H1 (cell line): Measurements from ENCODE around the gene HSPA1L. TPM values are rescaled to one million over a fixed set of nuclear protein-coding genes. Genes with fewer than 3 reads are reported as not detected.
A peak's percentile ranks its signal among the peaks of the same experiment; 100 is the strongest.

Experiments
- CTCF ChIA-PET: fragments of 300-600 bp; sonication (Branson Sonifier 250); formaldehyde crosslinking; loops from one replicate; lab custom pipeline; 2021; ENCODE audit not compliant: partially characterized antibody; lab: Charles Lee
- POLR2A ChIA-PET: fragments of 300-600 bp; sonication (Branson Sonifier 250); formaldehyde crosslinking; loops from one replicate; lab custom pipeline; 2021; ENCODE audit warnings: inconsistent platforms; ENCODE audit not compliant: partially characterized antibody; lab: Charles Lee
- DNase-seq, 2 experiments: peaks; one replicate each; pipeline versions ENCODE4 v3.0.0 to v3.0.0-alpha.2; 2010 to 2022; ENCODE audit warnings: low spot score in 2 of 2, low read depth in 1 of 2, mixed read lengths in 1 of 2
- FAIRE-seq: peaks from 2 replicates; lab custom pipeline; 2011; peaks lifted over from hg19 to GRCh38; lab: Jason Lieb, UNC
- H2AFZ ChIP-seq: 2 replicates; pipeline ENCODE4 v1.8.1; 2012; ENCODE audit warnings: low read length, inconsistent platforms
- H2AK5ac ChIP-seq: 2 replicates; pipeline ENCODE4 v1.6.1; 2013; ENCODE audit warnings: low read depth, low read length
- H2BK120ac ChIP-seq: replicated peaks from 2 replicates; pipeline ENCODE3; 2013; ENCODE audit warnings: low read depth, low read length, inconsistent platforms
- H2BK12ac ChIP-seq: 2 replicates; pipeline ENCODE4 v1.6.1; 2013; ENCODE audit warnings: low read depth, low read length
- H2BK15ac ChIP-seq: 2 replicates; pipeline ENCODE4 v1.6.1; 2013; ENCODE audit warnings: low read length
- H2BK20ac ChIP-seq: 2 replicates; pipeline ENCODE4 v1.6.1; 2013; ENCODE audit warnings: low read length
- H2BK5ac ChIP-seq: 2 replicates; pipeline ENCODE4 v1.6.1; 2013; ENCODE audit warnings: low read depth, low read length
- H3K14ac ChIP-seq: 2 replicates; pipeline ENCODE4 v1.6.1; 2013; ENCODE audit warnings: inconsistent platforms; ENCODE audit not compliant: insufficient read length
- H3K18ac ChIP-seq: 2 replicates; pipeline ENCODE4 v1.6.1; 2013; ENCODE audit warnings: low read length; ENCODE audit errors: extremely low read depth
- H3K23ac ChIP-seq: 2 replicates; pipeline ENCODE4 v1.6.1; 2013; ENCODE audit warnings: inconsistent platforms; ENCODE audit not compliant: insufficient read length
- H3K23me2 ChIP-seq: 2 replicates; pipeline ENCODE4 v1.6.1; 2013; ENCODE audit warnings: low read depth, low read length
- H3K27ac ChIP-seq: 2 replicates; pipeline ENCODE4 v1.6.1; 2011; ENCODE audit warnings: low read depth, low read length, inconsistent platforms
- H3K27me3 ChIP-seq, 4 experiments: replicated peaks in 1 of 4; 1 replicate in 1 of 4; 2 replicates in 3 of 4; pipeline versions ENCODE4 v1.6.1 to v1.8.1; 2011 to 2013; ENCODE audit warnings: low read length in 3 of 4, mild to moderate bottlenecking in 3 of 4, inconsistent platforms in 2 of 4, mixed read lengths in 2 of 4, moderate library complexity in 1 of 4; ENCODE audit not compliant: control insufficient read depth in 3 of 4, insufficient read depth in 3 of 4; ENCODE audit errors: extremely low read depth in 1 of 4
- H3K36me3 ChIP-seq, 4 experiments: 2 replicates each; pipeline versions ENCODE4 v1.6.1 to v1.8.1; 2011 to 2013; ENCODE audit warnings: mild to moderate bottlenecking in 4 of 4, low read length in 3 of 4, moderate library complexity in 2 of 4, control low read depth in 1 of 4, inconsistent platforms in 1 of 4; ENCODE audit not compliant: insufficient read depth in 4 of 4, control insufficient read depth in 2 of 4
- H3K4ac ChIP-seq: replicated peaks from 2 replicates; pipeline ENCODE3; 2013; ENCODE audit warnings: low read length, low read depth, mixed read lengths, inconsistent platforms; ENCODE audit not compliant: insufficient read length
- H3K4me1 ChIP-seq, 4 experiments: replicated peaks in 1 of 4; 1 replicate in 1 of 4; 2 replicates in 3 of 4; pipeline versions ENCODE4 v1.6.1 to v1.8.1; 2011 to 2013; ENCODE audit warnings: low read length in 3 of 4, inconsistent platforms in 2 of 4, mixed read lengths in 1 of 4; ENCODE audit not compliant: insufficient read depth in 4 of 4, control insufficient read depth in 3 of 4
- H3K4me2 ChIP-seq, 2 experiments: 2 replicates each; pipeline versions ENCODE4 v1.6.1 to v1.8.1; 2011 to 2013; ENCODE audit warnings: low read depth in 2 of 2, low read length in 2 of 2, control low read depth in 1 of 2, inconsistent platforms in 1 of 2, mild to moderate bottlenecking in 1 of 2; ENCODE audit not compliant: insufficient read depth in 1 of 2
- H3K4me3 ChIP-seq, 4 experiments: fragments of 200-600, 300-600 bp in 1 of 4; sonication (generic), shearing (Covaris generic), sonication (Bioruptor Twin) in 1 of 4; 2 replicates each; pipeline versions ENCODE4 v1.5.1 to v1.8.1; 2011 to 2016; ENCODE audit warnings: low read length in 4 of 4, low read depth in 3 of 4, control low read depth in 2 of 4, inconsistent platforms in 2 of 4, mild to moderate bottlenecking in 2 of 4, mixed read lengths in 1 of 4, moderate library complexity in 1 of 4; ENCODE audit not compliant: insufficient read depth in 2 of 4; ENCODE audit errors: extremely low read depth in 1 of 4
- H3K56ac ChIP-seq: replicated peaks from 2 replicates; pipeline ENCODE3; 2013; ENCODE audit warnings: low read depth, mild to moderate bottlenecking, mixed read lengths, low read length, inconsistent platforms; ENCODE audit not compliant: insufficient read length
- H3K79me1 ChIP-seq: 2 replicates; pipeline ENCODE4 v1.6.1; 2013; ENCODE audit warnings: low read depth, low read length, control low read depth
- H3K79me2 ChIP-seq, 2 experiments: 2 replicates each; pipeline versions ENCODE4 v1.6.1 to v1.8.1; 2012 to 2013; ENCODE audit warnings: low read length in 2 of 2, mild to moderate bottlenecking in 2 of 2, inconsistent platforms in 1 of 2; ENCODE audit not compliant: insufficient read depth in 2 of 2, control insufficient read depth in 1 of 2
- H3K9ac ChIP-seq, 4 experiments: replicated peaks in 1 of 4; 1 replicate in 1 of 4; 2 replicates in 3 of 4; pipeline versions ENCODE4 v1.6.1 to v1.8.1; 2011 to 2013; ENCODE audit warnings: low read depth in 3 of 4, low read length in 3 of 4, control low read depth in 2 of 4, mild to moderate bottlenecking in 2 of 4, moderate library complexity in 2 of 4, inconsistent platforms in 1 of 4; ENCODE audit errors: extremely low read depth in 1 of 4
- H3K9me3 ChIP-seq, 2 experiments: 2 replicates each; pipeline versions ENCODE4 v1.6.1 to v1.8.1; 2012 to 2013; ENCODE audit warnings: mild to moderate bottlenecking in 2 of 2, moderate library complexity in 2 of 2, control low read depth in 1 of 2, inconsistent platforms in 1 of 2, low read depth in 1 of 2, low read length in 1 of 2, mixed read lengths in 1 of 2; ENCODE audit not compliant: insufficient read depth in 2 of 2
- H4K20me1 ChIP-seq, 2 experiments: replicated peaks in 1 of 2; 2 replicates each; pipeline versions ENCODE3 to v1.8.1; 2011 to 2013; ENCODE audit warnings: inconsistent platforms in 2 of 2, low read length in 2 of 2, mild to moderate bottlenecking in 1 of 2; ENCODE audit not compliant: insufficient read depth in 2 of 2, control insufficient read depth in 1 of 2
- H4K5ac ChIP-seq: 2 replicates; pipeline ENCODE4 v1.6.1; 2013; ENCODE audit warnings: low read length, low read depth, mixed read lengths, inconsistent platforms; ENCODE audit not compliant: insufficient read length
- H4K8ac ChIP-seq: 2 replicates; pipeline ENCODE4 v1.8.0; 2013; ENCODE audit warnings: mild to moderate bottlenecking, moderate library complexity, low read length, inconsistent platforms; ENCODE audit not compliant: insufficient read depth; ENCODE audit errors: extremely low read depth
- H4K91ac ChIP-seq: replicated peaks from 2 replicates; pipeline ENCODE3; 2013; ENCODE audit warnings: low read length, mixed read lengths, inconsistent platforms; ENCODE audit not compliant: insufficient read length
- BCL11A ChIP-seq, 2 experiments: IDR thresholded peaks; one replicate each; pipeline ENCODE4 v1.6.1; 2011; ENCODE audit warnings: low read depth in 2 of 2, low read length in 2 of 2, mild to moderate bottlenecking in 2 of 2
- EGR1 ChIP-seq: IDR thresholded peaks from 2 replicates; pipeline ENCODE4 v1.6.1; 2011; ENCODE audit warnings: low read depth, low read length, borderline replicate concordance
- EP300 ChIP-seq, 2 experiments: IDR thresholded peaks; 1 replicate in 1 of 2; 2 replicates in 1 of 2; pipeline ENCODE4 v1.6.1; 2011 to 2012; ENCODE audit warnings: low read depth in 2 of 2, low read length in 2 of 2, mild to moderate bottlenecking in 2 of 2, borderline replicate concordance in 1 of 2, inconsistent platforms in 1 of 2, moderate library complexity in 1 of 2
- FOSL1 ChIP-seq: IDR thresholded peaks from 2 replicates; pipeline ENCODE4 v1.6.1; 2011; ENCODE audit warnings: mild to moderate bottlenecking, low read depth, low read length, moderate library complexity; ENCODE audit not compliant: insufficient read depth
- GABPA ChIP-seq: IDR thresholded peaks from 2 replicates; pipeline ENCODE4 v1.6.1; 2011; ENCODE audit warnings: mild to moderate bottlenecking, low read length, moderate library complexity, borderline replicate concordance; ENCODE audit not compliant: insufficient read depth
- HDAC2 ChIP-seq, 2 experiments: fragments of 300-600 bp in 1 of 2; sonication (generic) in 1 of 2; IDR thresholded peaks; 2 replicates each; pipeline ENCODE4 v1.6.1; 2011 to 2012; ENCODE audit warnings: low read depth in 2 of 2, low read length in 2 of 2, mild to moderate bottlenecking in 2 of 2, moderate library complexity in 2 of 2, borderline replicate concordance in 1 of 2, inconsistent platforms in 1 of 2
- JUN ChIP-seq: IDR thresholded peaks from 2 replicates; pipeline ENCODE4 v1.6.1; 2011; ENCODE audit warnings: low read depth, mild to moderate bottlenecking, improper control_type of control experiment, low read length
- POU5F1 ChIP-seq: IDR thresholded peaks from 2 replicates; pipeline ENCODE4 v1.6.1; 2011; ENCODE audit warnings: low read depth, mild to moderate bottlenecking, low read length, moderate library complexity
- RXRA ChIP-seq: IDR thresholded peaks from 2 replicates; pipeline ENCODE4 v1.6.1; 2011; ENCODE audit warnings: low read depth, mild to moderate bottlenecking, low read length, moderate library complexity; ENCODE audit not compliant: insufficient read depth
- SIN3A ChIP-seq, 2 experiments: IDR thresholded peaks in 1 of 2; conservative IDR thresholded peaks in 1 of 2; 2 replicates each; pipeline ENCODE4 v1.6.1; 2011 to 2012; ENCODE audit warnings: low read length in 2 of 2, improper control_type of control experiment in 1 of 2, low read depth in 1 of 2, mild to moderate bottlenecking in 1 of 2
- SIX5 ChIP-seq: IDR thresholded peaks from 2 replicates; pipeline ENCODE4 v1.6.1; 2011; ENCODE audit warnings: mild to moderate bottlenecking, low read depth, low read length
- WGBS, 2 experiments: shearing (Covaris generic) in 1 of 2; methylation state at CpG; one replicate each; pipeline versions ENCODE4 v1.1.6 to v1.1.7; 2013 to 2015; ENCODE audit warnings: low lambda C conversion rate in 2 of 2, mixed read lengths in 2 of 2, inconsistent platforms in 1 of 2, low coverage in 1 of 2, missing lambda C conversion rate in 1 of 2; ENCODE audit not compliant: insufficient replicate concordance in 2 of 2, insufficient coverage in 1 of 2, insufficient read length in 1 of 2; ENCODE audit errors: extremely low coverage in 1 of 2, missing lambda C conversion rate in 1 of 2; 5-methylcytosine and 5-hydroxymethylcytosine counted together
- polyA plus RNA-seq, 7 experiments: library from polyadenylated mRNA; depleted of rRNA in 3 of 7; stranded (reverse) in 5 of 7; unstranded in 2 of 7; fragments of >200 nt in 5 of 7; fragments of 200-250 nt in 2 of 7; gene quantifications; 1 replicate in 5 of 7; 2 replicates in 1 of 7; 4 replicates in 1 of 7; pipeline versions ENCODE4 v1.2.1 to v1.2.3, GENCODE V29; 2011 to 2013; ENCODE audit warnings: missing spikeins in 2 of 7, mixed read lengths in 2 of 7
- total RNA-seq: library from RNA; stranded (reverse); fragmentation: NEBNext Ultra II Directional; extraction: Animal tissue kit (Norgen Biotek cat#: 25700); gene quantifications from 2 replicates; pipeline ENCODE4 v1.2.1, GENCODE V29; 2021

Gene HSPA1L
- total and polyA plus RNA-seq, 2 of the 8 experiments (the other 6 are each of a cell fraction or from before 2014, with no cell fraction given) = 1.00 to 1.9 TPM

DNA sequence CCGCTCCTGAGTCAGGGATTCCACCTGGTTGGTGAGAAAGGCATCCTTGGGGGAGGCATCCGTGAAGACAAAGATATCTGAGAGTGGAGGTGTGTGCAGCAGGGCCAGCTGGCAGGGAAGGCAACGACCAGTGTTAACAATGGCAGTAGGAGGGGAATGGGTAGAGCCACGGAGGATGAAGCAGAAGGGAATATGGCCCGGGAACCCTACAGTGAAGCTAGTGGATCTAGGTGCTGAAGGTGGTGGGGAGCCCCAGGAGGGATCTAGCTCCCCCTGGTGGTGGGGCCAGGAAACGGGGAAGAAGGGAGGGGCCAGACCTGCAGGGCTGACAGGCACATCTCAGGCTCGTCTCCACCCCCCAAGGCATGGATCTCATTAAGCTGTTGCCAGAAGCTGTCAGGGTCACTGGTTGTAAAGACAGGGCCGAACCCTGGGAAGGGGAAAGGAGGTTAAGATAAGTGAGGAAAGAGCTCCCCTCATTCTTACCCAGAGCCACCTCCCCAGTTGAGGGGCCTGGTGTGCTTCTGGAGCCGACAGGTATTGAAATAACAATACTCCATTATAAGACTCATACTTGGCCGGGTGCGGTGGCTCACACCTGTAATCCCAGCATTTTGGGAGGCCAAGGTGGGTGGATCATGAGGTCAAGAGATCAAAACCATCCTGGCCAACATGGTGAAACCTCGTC is 45.3 kb downstream of the HSPA1L start:
- no peak overlapping the region for H2AK5ac ChIP-seq
- H4K91ac ChIP-seq = no peak overlapping the region
- no peaks in the 10 kb centered on the region for H3K9me3 ChIP-seq
- H3K18ac ChIP-seq = no peak overlapping the region
- no peak overlapping the region for H3K23ac ChIP-seq
- H3K4ac ChIP-seq = no peak overlapping the region
- ChIA-PET CTCF (interaction anchor here (0.6 to 14.4 kb wide), 50 partner anchors 11 to 1165 kb away, joined by 3 to 228 read pairs (median 5); partner anchors contain the start of genes DDAH2, HSPA1B, LY6G5C and LY6G6F), POLR2A (interaction anchor here (0.6 to 2.8 kb wide), 18 partner anchors 8 to 190 kb away, joined by 3 to 10 read pairs (median 4); partner anchors contain the start of genes GPANK1, HSPA1A, HSPA1L and MSH5)
- H3K27me3 ChIP-seq = no peaks in the 10 kb centered on the region
- 71% methylated on average over 12 of the region's 12 CpGs; no CpG with 5 or more reads in 1 of the 2 experiments for WGBS, 2 experiments
- H3K4me2 ChIP-seq = no peak overlapping the region
- no peak overlapping the region for H4K8ac ChIP-seq
- no peak overlapping the region for H3K14ac ChIP-seq
- DNase-seq (peak; percentile 63 to 96), FAIRE-seq (no peak)
- H3K23me2 ChIP-seq = 0 out of 2 replicates have a peak, but pooled peaks cover 3% of the 10 kb centered on the region
- 0 out of 2 replicates have a peak overlapping the region, but pooled peaks have one; percentile 12 for H2BK15ac ChIP-seq
- H2BK12ac ChIP-seq = no peak overlapping the region; the same call in 1 of the 2 replicates
- no peak overlapping the region for H3K9ac ChIP-seq
- no peak overlapping the region for H2BK20ac ChIP-seq
- H3K36me3 ChIP-seq = no peaks in the 10 kb centered on the region
- no peak overlapping the region for H3K4me3 ChIP-seq
- no peaks in the 10 kb centered on the region for H3K79me2 ChIP-seq
- no peak overlapping the region for H2BK120ac ChIP-seq
- H2AFZ ChIP-seq = no peak overlapping the region
- no peak overlapping the region for H2BK5ac ChIP-seq
- no peaks in the 10 kb centered on the region for H3K79me1 ChIP-seq
- no peak overlapping the region for H4K5ac ChIP-seq
- H3K27ac ChIP-seq = no peak overlapping the region
- no peak overlapping the region for H3K56ac ChIP-seq
- H4K20me1 ChIP-seq = no peaks in the 10 kb centered on the region
- peaks cover 0 to 5% (median under 1%) of the 10 kb centered on the region in 4 experiments; a peak in 4 of 7 replicates for H3K4me1 ChIP-seq
- TF ChIP-seq SIN3A (conservative IDR thresholded peaks at IDR 0.05 in 1 of 2, IDR thresholded peaks at IDR 0.05 in 1 of 2; ENCODE audit: low read depth in 1 of 2, low read length in 2 of 2) = peak; percentile 53 to 80; a peak in 2 of 4 replicates
- no peak for TF ChIP-seq RXRA
- TF ChIP-seq JUN = no peak
- no peak for TF ChIP-seq HDAC2 (IDR thresholded peaks at IDR 0.05; ENCODE audit: borderline replicate concordance in 1 of 2, low read depth in 2 of 2, low read length in 2 of 2)
- TF ChIP-seq POU5F1 = no peak
- no peak for TF ChIP-seq EGR1
- no peak for TF ChIP-seq SIX5
- TF ChIP-seq BCL11A (IDR thresholded peaks at IDR 0.05; ENCODE audit: low read depth in 2 of 2, low read length in 2 of 2) = no peak
- 0 out of 2 replicates have a peak, but pooled peaks have one; percentile 11 for TF ChIP-seq FOSL1
- TF ChIP-seq EP300 (IDR thresholded peaks at IDR 0.05; ENCODE audit: borderline replicate concordance in 1 of 2, low read depth in 2 of 2, low read length in 2 of 2) = no peak
- TF ChIP-seq GABPA = no peak
